Endothelial cell of umbilical vein (primary cell): ENCODE measurements around the gene KLHL5. TPM values are rescaled to one million over a fixed set of nuclear protein-coding genes. Genes with fewer than 3 reads are reported as not detected.

Source experiments
- BruUV-seq: library from RNA; stranded (reverse); fragments of 400-500 nt; replicated peaks from 2 replicates; lab custom pipeline; 2021; lab: Mats Ljungman, UMichigan
- CTCF ChIA-PET: fragments of 300-600, 350-600 bp; sonication (Branson Sonifier 250); formaldehyde crosslinking; loops from one replicate; lab custom pipeline; 2021; ENCODE audit warnings: antibody characterized with exemption, inconsistent platforms; lab: Charles Lee
- POLR2A ChIA-PET: fragments of 300-600, 350-600 bp; sonication (Branson Sonifier 250); formaldehyde crosslinking; loops from one replicate; lab custom pipeline; 2021; ENCODE audit warnings: antibody characterized with exemption, inconsistent platforms; lab: Charles Lee
- DNase-seq: peaks from one replicate; pipeline ENCODE4 v3.0.0-alpha.2; 2011; ENCODE audit warnings: low read depth, low spot score
- FAIRE-seq: peaks from 2 replicates; lab custom pipeline; 2011; peaks lifted over from hg19 to GRCh38; lab: Jason Lieb, UNC
- H2AFZ ChIP-seq: 2 replicates; pipeline ENCODE4 v1.6.0; 2012; ENCODE audit warnings: low read depth, low read length, control low read depth, inconsistent platforms
- H3K27ac ChIP-seq: 2 replicates; pipeline ENCODE4 v1.5.1; 2011; ENCODE audit warnings: low read depth, mild to moderate bottlenecking, control low read depth, low read length, moderate library complexity; ENCODE audit not compliant: insufficient read depth
- H3K27me3 ChIP-seq, 2 experiments: 2 replicates each; pipeline versions ENCODE4 v1.6.0 to v1.6.1; 2011; ENCODE audit warnings: low read length in 2 of 2, mixed read lengths in 1 of 2; ENCODE audit not compliant: control insufficient read depth in 2 of 2, insufficient read depth in 2 of 2
- H3K36me3 ChIP-seq, 2 experiments: 2 replicates in 1 of 2; 3 replicates in 1 of 2; pipeline ENCODE4 v1.5.1; 2011; ENCODE audit warnings: low read length in 2 of 2, mild to moderate bottlenecking in 1 of 2, moderate library complexity in 1 of 2; ENCODE audit not compliant: control insufficient read depth in 2 of 2, insufficient read depth in 2 of 2; ENCODE audit errors: extremely low read depth in 1 of 2
- H3K4me1 ChIP-seq: 3 replicates; pipeline ENCODE4 v1.5.1; 2011; ENCODE audit warnings: mild to moderate bottlenecking, low read length; ENCODE audit not compliant: control insufficient read depth, insufficient read depth; ENCODE audit errors: extremely low read depth
- H3K4me2 ChIP-seq: 2 replicates; pipeline ENCODE4 v1.6.1; 2011; ENCODE audit warnings: low read length, control low read depth, mixed read lengths; ENCODE audit not compliant: insufficient read depth
- H3K4me3 ChIP-seq, 3 experiments: fragments of 200-600 bp in 1 of 3; sonication (generic), shearing (Covaris generic) in 1 of 3; replicated peaks in 1 of 3; 2 replicates each; pipeline ENCODE4 v1.5.1; 2011 to 2016; ENCODE audit warnings: control low read depth in 3 of 3, low read length in 3 of 3, mild to moderate bottlenecking in 2 of 3, inconsistent platforms in 1 of 3, low read depth in 1 of 3, moderate library complexity in 1 of 3; ENCODE audit not compliant: insufficient read depth in 1 of 3
- H3K79me2 ChIP-seq: 2 replicates; pipeline ENCODE4 v1.6.0; 2012; ENCODE audit warnings: low read length, inconsistent platforms; ENCODE audit not compliant: control insufficient read depth, insufficient read depth
- H3K9ac ChIP-seq: replicated peaks from 2 replicates; pipeline ENCODE3; 2011; ENCODE audit warnings: low read length, control low read depth; ENCODE audit not compliant: insufficient read depth; ENCODE audit errors: extremely low read depth
- H3K9me1 ChIP-seq: replicated peaks from 3 replicates; pipeline ENCODE4 v1.6.0; 2011; ENCODE audit warnings: mild to moderate bottlenecking, low read length; ENCODE audit not compliant: control insufficient read depth, insufficient read depth; ENCODE audit errors: extremely low read depth
- H3K9me3 ChIP-seq: replicated peaks from 2 replicates; pipeline ENCODE4 v1.5.1; 2012; ENCODE audit warnings: low read length, inconsistent platforms; ENCODE audit not compliant: control insufficient read depth, insufficient read depth
- H4K20me1 ChIP-seq: replicated peaks from 2 replicates; pipeline ENCODE3; 2011; ENCODE audit warnings: mild to moderate bottlenecking, low read length; ENCODE audit not compliant: control insufficient read depth, insufficient read depth; ENCODE audit errors: extremely low read depth
- CTCF ChIP-seq, 2 donors: IDR thresholded peaks; 1 replicate in 1 of 2; 2 replicates in 1 of 2; pipeline ENCODE4 v1.5.1; 2011; ENCODE audit warnings: low read length in 2 of 2, mild to moderate bottlenecking in 2 of 2, moderate library complexity in 2 of 2, control low read depth in 1 of 2, inconsistent platforms in 1 of 2, low read depth in 1 of 2; ENCODE audit not compliant: insufficient read depth in 1 of 2; ENCODE audit errors: extremely low read depth in 1 of 2
- EZH2 ChIP-seq: IDR thresholded peaks from 2 replicates; pipeline ENCODE4 v1.6.1; 2012; ENCODE audit warnings: borderline replicate concordance, low read depth, mild to moderate bottlenecking, moderate library complexity, low read length, inconsistent platforms; ENCODE audit not compliant: severe bottlenecking
- FOS ChIP-seq: IDR thresholded peaks from 2 replicates; pipeline ENCODE4 v1.6.1; 2011; ENCODE audit warnings: mild to moderate bottlenecking, low read length, moderate library complexity, borderline replicate concordance; ENCODE audit not compliant: insufficient read depth
- GATA2 ChIP-seq: IDR thresholded peaks from 2 replicates; pipeline ENCODE4 v1.7.0; 2011; ENCODE audit warnings: low read depth, mild to moderate bottlenecking, moderate library complexity, mixed read lengths, low read length; ENCODE audit not compliant: insufficient read length, insufficient read depth
- JUN ChIP-seq: IDR thresholded peaks from 2 replicates; pipeline ENCODE4 v1.6.1; 2011; ENCODE audit warnings: borderline replicate concordance, low read depth; ENCODE audit not compliant: insufficient read length, insufficient read depth
- MAX ChIP-seq: IDR thresholded peaks from 2 replicates; pipeline ENCODE4 v1.6.1; 2011; ENCODE audit not compliant: insufficient read depth, insufficient read length
- MYC ChIP-seq: IDR thresholded peaks from one replicate; pipeline ENCODE4 v1.6.1; 2011; ENCODE audit warnings: mild to moderate bottlenecking, low read depth, low read length
- POLR2A ChIP-seq: IDR thresholded peaks from 2 replicates; pipeline ENCODE4 v1.6.1; 2012; ENCODE audit warnings: low read depth, mild to moderate bottlenecking, control low read depth, low read length
- POLR2AphosphoS5 ChIP-seq: IDR thresholded peaks from 2 replicates; pipeline ENCODE4 v1.6.1; 2012; ENCODE audit warnings: low read depth, mild to moderate bottlenecking, control low read depth, low read length, moderate library complexity; ENCODE audit not compliant: insufficient read depth
- dilution Hi-C: fragments of 300-500 bp; cut with MboI; formaldehyde crosslinking; loops from one replicate; pipeline ENCODE4 v1.15.0; 2019; ENCODE audit warnings: low sequenced_read_pairs; ENCODE audit not compliant: extremely low pct_ligation_motif_present
- intact Hi-C: fragments of 100-400 bp; cut with micrococcal nuclease; formaldehyde crosslinking; loops from one replicate; pipeline ENCODE4 v1.10.0; 2022
- polyA plus RNA-seq, 4 experiments: library from polyadenylated mRNA; depleted of rRNA in 3 of 4; stranded (reverse) in 3 of 4; unstranded in 1 of 4; fragments of >200 nt; gene quantifications; 2 replicates each; pipeline versions ENCODE4 v1.2.1 to v1.2.3, GENCODE V29; 2011 to 2012; ENCODE audit warnings: missing spikeins in 1 of 4
- total RNA-seq: library from RNA; stranded (reverse); gene quantifications from 2 replicates; pipeline ENCODE4 v1.2.3, GENCODE V29; 2021

The KLHL5 gene
- total and polyA plus RNA-seq, 2 donors (not counting 3 experiments of a cell fraction or from before 2014, with no cell fraction given), result 32.2 to 54.6 TPM

GRCh38 chr4:39085891-39086290, 23.9 kb downstream of the KLHL5 start:
- no peak for DNase-seq
- dilution Hi-C loops, result no loop called here
- H3K9me1 ChIP-seq, result no peaks in the 10 kb centered on the region
- intact Hi-C loops, result loop anchor here (5.0 kb wide), 1 partner anchor 39 kb away; no protein-coding TSS in a partner anchor
- FAIRE-seq, result no peak
- H3K79me2 ChIP-seq, result no peaks in the 10 kb centered on the region
- no peak overlapping the region for H3K4me2 ChIP-seq
- H3K9me3 ChIP-seq, result no peaks in the 10 kb centered on the region
- TF ChIP-seq JUN (no peak), POLR2AphosphoS5 (no peak), FOS (no peak), MYC (no peak), POLR2A (no peak), EZH2 (no peak), MAX (no peak), CTCF (IDR thresholded peaks at IDR 0.05; ENCODE audit: extremely low read depth in 1 of 2, insufficient read depth in 1 of 2, low read depth in 1 of 2, low read length in 2 of 2) (no peak), GATA2 (no peak)
- no peak overlapping the region for H3K27ac ChIP-seq
- peaks cover 2% of the 10 kb centered on the region for H3K4me1 ChIP-seq
- no peak overlapping the region for H3K9ac ChIP-seq
- ChIA-PET POLR2A (no interaction called here), CTCF (interaction anchor here (1.5 to 1.8 kb wide), 2 partner anchors 14 to 35 kb away, joined by 5 to 7 read pairs; no protein-coding TSS in a partner anchor)
- no peak overlapping the region for H3K4me3 ChIP-seq
- peaks cover 1 to 2% of the 10 kb centered on the region in 2 experiments for H3K36me3 ChIP-seq
- no peak overlapping the region for H2AFZ ChIP-seq
- BruUV-seq, result no TSS peak
- no peaks in the 10 kb centered on the region for H3K27me3 ChIP-seq
- no peaks in the 10 kb centered on the region for H4K20me1 ChIP-seq
